ENCODE results near the gene DHRS12. TPM values are rescaled to one million over a fixed set of nuclear protein-coding genes. Genes with fewer than 3 reads are reported as not detected.
A peak's percentile ranks its signal among the peaks of the same experiment; 100 is the strongest.

DHRS12 gene
- total and polyA plus RNA-seq, 7 experiments from 2014 or later = 6.7 to 27.1 (median 21.1) TPM

DNA sequence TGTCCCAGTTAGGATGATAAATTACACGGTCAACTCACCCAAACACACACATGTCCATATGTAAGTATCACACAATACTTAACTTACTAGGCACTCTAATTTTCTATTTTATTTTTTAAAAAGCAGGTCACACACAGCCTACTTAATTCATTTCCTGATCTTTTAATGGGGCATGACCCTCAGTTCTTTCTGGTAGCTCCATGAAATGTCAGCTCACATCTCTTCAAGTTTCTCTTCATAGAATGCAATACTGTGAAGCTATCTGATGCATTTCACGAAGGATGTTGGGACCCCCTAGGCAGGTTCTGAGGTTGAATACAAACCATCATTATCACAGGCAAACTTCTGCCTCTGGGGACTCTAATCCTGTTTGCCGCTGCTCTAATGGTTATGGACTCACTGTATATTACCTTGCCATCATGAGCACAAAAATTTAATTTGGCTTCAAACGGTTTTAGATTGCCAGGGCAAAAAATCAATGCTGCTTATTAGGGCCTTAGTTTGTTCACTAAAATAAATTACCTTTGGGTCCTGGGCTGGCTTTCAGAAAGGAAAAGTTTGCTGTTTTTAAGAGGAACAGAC, 16.1 kb upstream of the DHRS12 start:
- H3K4me3 ChIP-seq (ENCODE audit: low read length) = peak overlapping the region; percentile 40
- POLR2A ChIA-PET = interaction anchor here (1.3 to 12.1 kb wide), 6 partner anchors 8 to 368 kb away, joined by 5 to 324 read pairs (median 52); partner anchors contain the start of gene INTS6

DNA sequence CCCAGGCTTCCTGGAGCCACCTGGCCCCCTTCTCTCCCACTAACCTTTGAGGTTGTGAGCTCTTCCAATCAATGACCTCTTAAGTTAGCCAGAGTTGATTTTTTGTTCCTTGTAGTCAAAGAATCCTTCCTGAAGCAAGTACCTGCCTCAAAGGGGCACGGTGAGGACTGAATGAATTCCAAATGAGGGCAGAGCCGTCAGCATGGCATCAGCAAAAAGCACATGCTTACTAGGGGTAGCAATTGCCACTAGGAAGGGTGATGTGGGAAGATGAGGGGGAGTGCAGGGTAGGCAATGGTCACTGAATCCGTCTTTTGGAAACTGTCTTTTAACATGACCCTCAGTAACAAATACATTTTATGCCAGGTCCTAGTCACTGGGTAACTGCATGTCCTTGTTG, 15.6 kb upstream of the DHRS12 start:
- peak overlapping the region; percentile 18 to 100 (median 97) for H3K4me3 Mint-ChIP-seq
- ChIA-PET POLR2A (interaction anchor here (0.7 to 12.1 kb wide), 9 partner anchors 9 to 368 kb away, joined by 3 to 324 read pairs (median 7); partner anchors contain the start of gene INTS6), CTCF (interaction anchor here (1.5 to 6.7 kb wide), 2 partner anchors 10 to 13 kb away, joined by 5 to 73 read pairs; no protein-coding TSS in a partner anchor)
- intact Hi-C loops (cut with micrococcal nuclease) = loop anchor here in 1 of 2 donors (5.0 kb wide), 1 partner anchor 193 kb away; the partner anchor contains the start of genes ALG11 and ATP7B
- H3K27ac Mint-ChIP-seq = peak overlapping the region in 8 of 9 donors; percentile 91 to 99 (median 95)
- H3K9me3 Mint-ChIP-seq = no peaks in the 10 kb centered on the region
- Histone ChIP-seq H3K4me3 (ENCODE audit: low read length) (peak overlapping the region; percentile 40), H3K27me3 (ENCODE audit: control insufficient read depth in 2 of 2, insufficient read depth in 2 of 2, low read length in 2 of 2) (no peaks in the 10 kb centered on the region), H3K4me1 (ENCODE audit: control insufficient read depth in 2 of 2, insufficient read depth in 2 of 2, low read length in 2 of 2) (peaks cover 66 to 67% of the 10 kb centered on the region in 2 donors), H3K27ac (ENCODE audit: low read depth, low read length) (peak overlapping the region; percentile 85), H3K9me3 (ENCODE audit: control insufficient read depth in 2 of 3, low read length in 3 of 3) (no peaks in the 10 kb centered on the region), H3K36me3 (ENCODE audit: control insufficient read depth in 2 of 3, insufficient read depth in 3 of 3, low read length in 3 of 3) (peaks cover 0 to 7% (median 4%) of the 10 kb centered on the region in 3 experiments)
- H3K4me1 Mint-ChIP-seq = peaks cover 58 to 80% (median 74%) of the 10 kb centered on the region in 7 donors
- DNase-seq (no peak), ATAC-seq (no peak)
- H3K36me3 Mint-ChIP-seq = peaks cover 0 to 25% (median 12%) of the 10 kb centered on the region in 5 donors
- H3K27me3 Mint-ChIP-seq = peaks cover 0 to 1% (median 0%) of the 10 kb centered on the region in 5 donors

More for the DNA sequence above, 16.1 kb upstream of the DHRS12 start:
- H3K4me3 Mint-ChIP-seq = peak overlapping the region in 9 of 10 donors; percentile 85 to 100 (median 97)
- Histone ChIP-seq H3K27me3 (ENCODE audit: control insufficient read depth in 2 of 2, insufficient read depth in 2 of 2, low read length in 2 of 2) (no peaks in the 10 kb centered on the region), H3K9me3 (ENCODE audit: control insufficient read depth in 2 of 3, low read length in 3 of 3) (no peaks in the 10 kb centered on the region), H3K27ac (ENCODE audit: low read depth, low read length) (peak overlapping the region; percentile 85), H3K4me1 (ENCODE audit: control insufficient read depth in 2 of 2, insufficient read depth in 2 of 2, low read length in 2 of 2) (peaks cover 62 to 65% of the 10 kb centered on the region in 2 donors), H3K36me3 (ENCODE audit: control insufficient read depth in 2 of 3, insufficient read depth in 3 of 3, low read length in 3 of 3) (peaks cover 0 to 7% (median 4%) of the 10 kb centered on the region in 3 experiments)
- H3K27me3 Mint-ChIP-seq = peaks cover 0 to 1% (median 0%) of the 10 kb centered on the region in 5 donors
- H3K27ac Mint-ChIP-seq = peak overlapping the region in 8 of 9 donors; percentile 91 to 99 (median 95)
- peaks cover 53 to 79% (median 69%) of the 10 kb centered on the region in 7 donors for H3K4me1 Mint-ChIP-seq
- H3K9me3 Mint-ChIP-seq = no peaks in the 10 kb centered on the region
- ATAC-seq (no peak), DNase-seq (no peak)
- peaks cover 0 to 25% (median 12%) of the 10 kb centered on the region in 5 donors for H3K36me3 Mint-ChIP-seq
- CTCF ChIA-PET = interaction anchor here (0.9 to 6.7 kb wide), 5 partner anchors 8 to 14 kb away, joined by 3 to 73 read pairs (median 5); no protein-coding TSS in a partner anchor
- intact Hi-C loops (cut with micrococcal nuclease) = no loop called here

DNA sequence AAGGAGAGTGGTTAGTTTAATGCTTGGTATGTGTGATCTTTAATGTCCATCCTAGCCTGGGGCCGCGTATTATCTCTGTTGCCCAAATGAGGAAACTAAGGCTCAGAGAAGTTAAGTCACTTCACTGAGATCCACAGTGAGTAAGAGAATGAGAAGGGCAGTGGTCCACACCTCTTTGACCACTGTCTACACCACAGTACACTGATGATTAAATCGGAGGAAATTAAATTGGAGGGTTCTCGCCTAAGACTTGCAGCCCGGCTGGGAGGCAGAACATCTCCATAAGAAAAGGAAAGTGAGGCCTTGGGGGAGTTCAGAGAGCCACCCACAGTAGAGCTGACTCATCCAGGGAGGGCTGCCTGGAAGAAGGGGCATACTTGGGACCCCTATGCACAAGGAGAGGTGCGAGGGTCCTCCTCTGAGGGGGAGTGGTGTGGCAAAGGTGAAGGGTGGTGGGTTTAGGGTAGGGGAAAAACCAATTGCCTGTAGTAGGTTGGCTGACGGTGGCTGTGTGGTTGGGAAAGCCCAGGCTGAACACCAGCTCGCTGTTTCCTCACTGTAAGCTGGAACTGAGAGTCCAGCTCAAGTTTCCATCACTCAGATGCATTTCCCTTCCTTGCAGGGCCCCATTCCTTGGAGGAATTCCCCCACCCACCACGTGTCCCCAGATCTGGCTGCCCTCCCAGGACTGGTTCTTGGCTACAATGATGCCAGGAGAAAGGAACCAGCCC, 15.0 kb upstream of the DHRS12 start:
- peak in 2 of 9 donors; percentile 68 to 74 for DNase-seq
- Mint-ChIP-seq H3K4me1 (peaks cover 58 to 83% (median 76%) of the 10 kb centered on the region in 7 donors), H3K36me3 (peaks cover 0 to 23% (median 7%) of the 10 kb centered on the region in 5 donors)

DNA sequence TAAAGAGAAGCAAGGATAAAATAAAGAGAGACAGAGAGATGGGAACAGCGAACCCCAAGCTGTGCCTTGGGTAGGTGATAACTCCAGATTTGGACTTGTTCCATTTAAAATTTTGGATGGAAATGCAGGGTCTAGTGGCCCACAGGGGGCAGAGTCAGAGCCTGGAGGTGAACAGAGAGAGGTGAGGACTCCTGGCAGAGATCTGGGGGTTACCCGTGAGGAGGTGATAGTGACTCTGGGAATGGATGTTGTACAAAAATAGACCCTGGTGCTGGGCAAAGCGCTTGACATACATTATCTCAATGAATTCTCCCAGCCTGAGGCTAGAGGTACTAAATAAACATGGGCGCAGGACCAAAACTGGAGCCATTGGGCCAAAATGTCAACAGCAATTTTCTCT, 14.3 kb upstream of the DHRS12 start:
- H3K27ac ChIP-seq (ENCODE audit: low read depth, low read length) = peak overlapping the region; percentile 85
- peaks cover 53 to 79% of the 10 kb centered on the region in 2 donors for H3K4me1 ChIP-seq (ENCODE audit: control insufficient read depth in 2 of 2, insufficient read depth in 2 of 2, low read length in 2 of 2)
- Mint-ChIP-seq H3K27me3 (peaks cover 0 to 1% (median 0%) of the 10 kb centered on the region in 5 donors), H3K4me1 (peaks cover 58 to 90% (median 79%) of the 10 kb centered on the region in 7 donors), H3K9me3 (no peaks in the 10 kb centered on the region), H3K27ac (peak overlapping the region in 8 of 9 donors; percentile 91 to 99 (median 95)), H3K4me3 (peak overlapping the region in 9 of 10 donors; percentile 85 to 100 (median 97)), H3K36me3 (peaks cover 0 to 26% (median 6%) of the 10 kb centered on the region in 5 donors)
- DNase-seq (no peak), ATAC-seq (no peak)
- H3K36me3 ChIP-seq (ENCODE audit: control insufficient read depth in 2 of 3, insufficient read depth in 3 of 3, low read length in 3 of 3) = peaks cover 0 to 17% (median 5%) of the 10 kb centered on the region in 3 experiments
- H3K9me3 ChIP-seq (ENCODE audit: control insufficient read depth in 2 of 3, low read length in 3 of 3) = no peaks in the 10 kb centered on the region
- H3K27me3 ChIP-seq (ENCODE audit: control insufficient read depth in 2 of 2, insufficient read depth in 2 of 2, low read length in 2 of 2) = no peaks in the 10 kb centered on the region
- ChIA-PET CTCF (interaction anchor here (0.7 to 6.7 kb wide), 2 partner anchors 15 to 107 kb away, joined by 3 to 73 read pairs; no protein-coding TSS in a partner anchor), POLR2A (interaction anchor here (0.6 to 12.1 kb wide), 6 partner anchors 8 to 1694 kb away, joined by 3 to 324 read pairs (median 6); no protein-coding TSS in a partner anchor)
- intact Hi-C loops (cut with micrococcal nuclease) = loop anchor here in 1 of 2 donors (5.0 kb wide), 1 partner anchor 194 kb away; the partner anchor contains the start of genes ALG11 and ATP7B
- no peak overlapping the region for H3K4me3 ChIP-seq (ENCODE audit: low read length)

More for the DNA sequence above, 15.0 kb upstream of the DHRS12 start:
- Histone ChIP-seq H3K4me3 (ENCODE audit: low read length) (peak overlapping the region; percentile 40), H3K27me3 (ENCODE audit: control insufficient read depth in 2 of 2, insufficient read depth in 2 of 2, low read length in 2 of 2) (no peaks in the 10 kb centered on the region), H3K4me1 (ENCODE audit: control insufficient read depth in 2 of 2, insufficient read depth in 2 of 2, low read length in 2 of 2) (peaks cover 60 to 73% of the 10 kb centered on the region in 2 donors), H3K27ac (ENCODE audit: low read depth, low read length) (peak overlapping the region; percentile 85), H3K36me3 (ENCODE audit: control insufficient read depth in 2 of 3, insufficient read depth in 3 of 3, low read length in 3 of 3) (peaks cover 0 to 11% (median 4%) of the 10 kb centered on the region in 3 experiments), H3K9me3 (ENCODE audit: control insufficient read depth in 2 of 3, low read length in 3 of 3) (no peaks in the 10 kb centered on the region)
- peak overlapping the region in 8 of 9 donors; percentile 91 to 99 (median 95) for H3K27ac Mint-ChIP-seq
- intact Hi-C loops (cut with micrococcal nuclease) = loop anchor here in 1 of 2 donors (5.0 kb wide), 1 partner anchor 193 kb away; the partner anchor contains the start of genes ALG11 and ATP7B
- ChIA-PET POLR2A (interaction anchor here (0.7 to 12.1 kb wide), 10 partner anchors 8 to 367 kb away, joined by 3 to 324 read pairs (median 6); partner anchors contain the start of gene INTS6), CTCF (interaction anchor here (1.5 to 6.7 kb wide), 2 partner anchors 11 to 14 kb away, joined by 5 to 73 read pairs; no protein-coding TSS in a partner anchor)
- H3K9me3 Mint-ChIP-seq = no peaks in the 10 kb centered on the region
- peak; percentile 60 for ATAC-seq
- peaks cover 0 to 1% (median 0%) of the 10 kb centered on the region in 5 donors for H3K27me3 Mint-ChIP-seq
- H3K4me3 Mint-ChIP-seq = peak overlapping the region; percentile 20 to 100 (median 97)

DNA sequence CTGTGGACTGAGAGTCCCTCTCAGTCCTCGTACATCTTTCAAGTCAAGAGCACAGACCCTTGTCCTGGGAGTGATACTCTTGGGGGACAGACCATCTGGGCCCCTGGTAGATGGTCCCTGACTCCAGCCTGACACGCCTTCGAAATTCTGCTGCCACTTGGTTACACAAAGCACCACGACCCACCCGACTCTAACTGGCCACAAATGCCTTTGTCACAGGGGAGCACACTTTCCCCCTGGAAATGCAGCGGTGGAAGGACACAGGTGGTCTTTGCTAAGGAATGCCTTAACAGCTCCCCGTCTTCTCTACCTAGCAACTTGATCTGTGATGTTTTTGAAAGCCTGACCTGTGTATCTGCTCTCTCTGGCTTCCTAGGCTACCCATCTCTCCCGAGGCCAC, 13.8 kb upstream of the DHRS12 start:
- H3K4me3 ChIP-seq (ENCODE audit: low read length) = no peak overlapping the region
- peak overlapping the region; percentile 85 for H3K27ac ChIP-seq (ENCODE audit: low read depth, low read length)
- Mint-ChIP-seq H3K36me3 (peaks cover 0 to 26% (median 9%) of the 10 kb centered on the region in 5 donors), H3K9me3 (no peaks in the 10 kb centered on the region), H3K4me1 (peaks cover 60 to 94% (median 85%) of the 10 kb centered on the region in 7 donors), H3K4me3 (peak overlapping the region in 9 of 10 donors; percentile 46 to 100 (median 97)), H3K27ac (peak overlapping the region in 8 of 9 donors; percentile 91 to 99 (median 95)), H3K27me3 (peaks cover 0 to 1% (median 0%) of the 10 kb centered on the region in 5 donors)
- ATAC-seq = no peak
- no peaks in the 10 kb centered on the region for H3K27me3 ChIP-seq (ENCODE audit: control insufficient read depth in 2 of 2, insufficient read depth in 2 of 2, low read length in 2 of 2)
- intact Hi-C loops (cut with micrococcal nuclease) = loop anchor here in 1 of 2 donors (5.0 kb wide), 1 partner anchor 195 kb away; the partner anchor contains the start of genes ALG11 and ATP7B
- POLR2A ChIA-PET = interaction anchor here (0.6 to 3.2 kb wide), 5 partner anchors 11 to 1693 kb away, joined by 3 to 40 read pairs (median 4); no protein-coding TSS in a partner anchor
- H3K9me3 ChIP-seq (ENCODE audit: control insufficient read depth in 2 of 3, low read length in 3 of 3) = no peaks in the 10 kb centered on the region
- no peak for DNase-seq
- CTCF ChIA-PET = interaction anchor here (0.7 to 6.7 kb wide), 2 partner anchors 15 to 108 kb away, joined by 3 to 73 read pairs; no protein-coding TSS in a partner anchor
- H3K4me1 ChIP-seq (ENCODE audit: control insufficient read depth in 2 of 2, insufficient read depth in 2 of 2, low read length in 2 of 2) = peaks cover 48 to 82% of the 10 kb centered on the region in 2 donors
- H3K36me3 ChIP-seq (ENCODE audit: control insufficient read depth in 2 of 3, insufficient read depth in 3 of 3, low read length in 3 of 3) = peaks cover 0 to 23% (median 11%) of the 10 kb centered on the region in 3 experiments
